SK-N-SH treated with all-trans-retinoic acid at 6 μM for 48 hours (cell line): ENCODE measurements around the gene ATF6.

Experiments used
- ATAC-seq: fragments of 200-7000 bp; cut with Tn5 transposase; 3 replicates; pipeline ENCODE4 v1.9.1; 2020; ENCODE audit warnings: mild to moderate bottlenecking, moderate library complexity
- ARNTL ChIP-seq: fragments of 450-650 bp; formaldehyde crosslinking; IDR thresholded peaks from 2 replicates; pipeline ENCODE4 v1.5.0; 2020; ENCODE audit warnings: low read depth, mild to moderate bottlenecking, moderate library complexity, borderline replicate concordance
- BACH2 ChIP-seq: fragments of 250-450 bp; sonication (Bioruptor Pico); IDR thresholded peaks from 2 replicates; pipeline ENCODE4 v1.9.0; 2021; ENCODE audit warnings: mild to moderate bottlenecking, borderline replicate concordance
- CREB5 ChIP-seq: fragments of 250-450 bp; sonication (Bioruptor Pico); IDR thresholded peaks from 2 replicates; pipeline ENCODE4 v1.5.1; 2020; ENCODE audit warnings: low read depth, mild to moderate bottlenecking, moderate library complexity
- CSDC2 ChIP-seq: fragments of 250-450 bp; sonication (Bioruptor Pico); IDR thresholded peaks from 2 replicates; pipeline ENCODE4 v1.5.0; 2020; ENCODE audit warnings: mild to moderate bottlenecking, moderate library complexity
- CSRNP3 ChIP-seq: fragments of 250-450 bp; sonication (Bioruptor Pico); IDR thresholded peaks from 2 replicates; pipeline ENCODE4 v1.5.1; 2021; ENCODE audit warnings: mild to moderate bottlenecking, moderate library complexity
- ESRRG ChIP-seq: fragments of 250-450 bp; sonication (Bioruptor Pico); IDR thresholded peaks from 2 replicates; pipeline ENCODE4 v1.6.1; 2021; ENCODE audit warnings: mild to moderate bottlenecking
- GLIS3 ChIP-seq: fragments of 250-450 bp; sonication (Bioruptor Pico); IDR thresholded peaks from 2 replicates; pipeline ENCODE4 v1.5.0; 2020; ENCODE audit warnings: mild to moderate bottlenecking, moderate library complexity
- ISL1 ChIP-seq: fragments of 250-450 bp; sonication (Bioruptor Pico); IDR thresholded peaks from 2 replicates; pipeline ENCODE4 v2.1.2; 2022; ENCODE audit warnings: mild to moderate bottlenecking, moderate library complexity
- OSR1 ChIP-seq: fragments of 250-450 bp; sonication (Bioruptor Pico); IDR thresholded peaks from 2 replicates; pipeline ENCODE4 v1.8.0; 2022; ENCODE audit warnings: moderate library complexity, mild to moderate bottlenecking, inconsistent platforms
- PATZ1 ChIP-seq: fragments of 250-450 bp; sonication (Bioruptor Pico); IDR thresholded peaks from 2 replicates; pipeline ENCODE4 v1.8.0; 2020; ENCODE audit warnings: mild to moderate bottlenecking, moderate library complexity, borderline replicate concordance
- PPARA ChIP-seq: fragments of 250-450 bp; sonication (Bioruptor Pico); IDR thresholded peaks from 2 replicates; pipeline ENCODE4 v1.5.0; 2020; ENCODE audit warnings: mild to moderate bottlenecking, borderline replicate concordance
- RARB ChIP-seq: fragments of 250-450 bp; sonication (Bioruptor Pico); IDR thresholded peaks from 2 replicates; pipeline ENCODE4 v1.8.0; 2021; ENCODE audit warnings: mild to moderate bottlenecking, moderate library complexity
- SNAI2 ChIP-seq: fragments of 250-450 bp; sonication (Bioruptor Pico); IDR thresholded peaks from 2 replicates; pipeline ENCODE4 v1.5.0; 2020; ENCODE audit warnings: mild to moderate bottlenecking, moderate library complexity
- TOX ChIP-seq: fragments of 250-450 bp; sonication (Bioruptor Pico); IDR thresholded peaks from 2 replicates; pipeline ENCODE4 v1.8.0; 2021; ENCODE audit warnings: mild to moderate bottlenecking, moderate library complexity, borderline replicate concordance
- ZC3H10 ChIP-seq: fragments of 250-450 bp; sonication (Bioruptor Pico); IDR thresholded peaks from 2 replicates; pipeline ENCODE4 v1.5.1; 2021; ENCODE audit warnings: mild to moderate bottlenecking, moderate library complexity
- ZFP3 ChIP-seq: fragments of 250-450 bp; sonication (Bioruptor Pico); IDR thresholded peaks from 2 replicates; pipeline ENCODE4 v1.5.0; 2020; ENCODE audit warnings: mild to moderate bottlenecking, moderate library complexity
- ZNF565 ChIP-seq: fragments of 450-650 bp; formaldehyde crosslinking; conservative IDR thresholded peaks from 2 replicates; pipeline ENCODE4 v1.5.0; 2020; ENCODE audit warnings: low read depth, mild to moderate bottlenecking, moderate library complexity
- ZNF8 ChIP-seq: fragments of 450-650 bp; formaldehyde crosslinking; IDR thresholded peaks from 2 replicates; pipeline ENCODE4 v1.5.0; 2020; ENCODE audit warnings: mild to moderate bottlenecking, moderate library complexity
- TF ChIP-seq, protein P1 (sequence below): fragments of 250-450 bp; sonication (Bioruptor Pico); IDR thresholded peaks from 2 replicates; pipeline ENCODE4 v1.5.0; 2020; ENCODE audit warnings: mild to moderate bottlenecking, moderate library complexity
- TF ChIP-seq, protein P2 (sequence below): fragments of 250-450 bp; sonication (Bioruptor Pico); IDR thresholded peaks from 2 replicates; pipeline ENCODE4 v1.8.0; 2021; ENCODE audit warnings: low read depth, mild to moderate bottlenecking, moderate library complexity, borderline replicate concordance

Gene ATF6

DNA sequence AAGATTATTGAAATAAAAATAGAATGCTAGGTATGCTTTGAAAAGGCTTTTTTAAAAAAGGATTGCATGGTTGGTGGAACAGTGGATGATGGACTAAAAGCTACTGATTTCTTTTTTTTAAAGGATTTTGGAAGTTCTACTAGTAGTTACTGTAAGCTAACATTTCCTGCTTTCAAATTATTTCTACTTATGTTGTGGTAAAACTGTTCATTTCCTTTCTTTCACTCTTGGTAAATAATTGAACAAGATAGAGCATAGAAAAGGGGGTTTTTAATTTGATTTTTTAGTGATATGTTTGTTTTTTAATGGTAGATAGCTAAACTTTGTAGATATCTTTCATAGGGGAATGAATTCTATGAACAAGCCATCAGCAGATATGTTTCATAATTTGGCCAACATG is 153.1 kb downstream of the ATF6 start:
- ATAC-seq: no peak
- TF ChIP-seq ARNTL (CRISPR knock-in tag): no peak
- no peak for TF ChIP-seq PATZ1 (CRISPR knock-in tag)
- no peak for TF ChIP-seq ISL1 (CRISPR knock-in tag)
- TF ChIP-seq RARB (CRISPR knock-in tag): no peak
- no peak for TF ChIP-seq OSR1 (CRISPR knock-in tag)
- TF ChIP-seq, protein P1, sequence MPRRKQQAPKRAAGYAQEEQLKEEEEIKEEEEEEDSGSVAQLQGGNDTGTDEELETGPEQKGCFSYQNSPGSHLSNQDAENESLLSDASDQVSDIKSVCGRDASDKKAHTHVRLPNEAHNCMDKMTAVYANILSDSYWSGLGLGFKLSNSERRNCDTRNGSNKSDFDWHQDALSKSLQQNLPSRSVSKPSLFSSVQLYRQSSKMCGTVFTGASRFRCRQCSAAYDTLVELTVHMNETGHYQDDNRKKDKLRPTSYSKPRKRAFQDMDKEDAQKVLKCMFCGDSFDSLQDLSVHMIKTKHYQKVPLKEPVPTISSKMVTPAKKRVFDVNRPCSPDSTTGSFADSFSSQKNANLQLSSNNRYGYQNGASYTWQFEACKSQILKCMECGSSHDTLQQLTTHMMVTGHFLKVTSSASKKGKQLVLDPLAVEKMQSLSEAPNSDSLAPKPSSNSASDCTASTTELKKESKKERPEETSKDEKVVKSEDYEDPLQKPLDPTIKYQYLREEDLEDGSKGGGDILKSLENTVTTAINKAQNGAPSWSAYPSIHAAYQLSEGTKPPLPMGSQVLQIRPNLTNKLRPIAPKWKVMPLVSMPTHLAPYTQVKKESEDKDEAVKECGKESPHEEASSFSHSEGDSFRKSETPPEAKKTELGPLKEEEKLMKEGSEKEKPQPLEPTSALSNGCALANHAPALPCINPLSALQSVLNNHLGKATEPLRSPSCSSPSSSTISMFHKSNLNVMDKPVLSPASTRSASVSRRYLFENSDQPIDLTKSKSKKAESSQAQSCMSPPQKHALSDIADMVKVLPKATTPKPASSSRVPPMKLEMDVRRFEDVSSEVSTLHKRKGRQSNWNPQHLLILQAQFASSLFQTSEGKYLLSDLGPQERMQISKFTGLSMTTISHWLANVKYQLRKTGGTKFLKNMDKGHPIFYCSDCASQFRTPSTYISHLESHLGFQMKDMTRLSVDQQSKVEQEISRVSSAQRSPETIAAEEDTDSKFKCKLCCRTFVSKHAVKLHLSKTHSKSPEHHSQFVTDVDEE (CRISPR knock-in tag): no peak
- TF ChIP-seq CSDC2 (CRISPR knock-in tag): no peak
- TF ChIP-seq, protein P2, sequence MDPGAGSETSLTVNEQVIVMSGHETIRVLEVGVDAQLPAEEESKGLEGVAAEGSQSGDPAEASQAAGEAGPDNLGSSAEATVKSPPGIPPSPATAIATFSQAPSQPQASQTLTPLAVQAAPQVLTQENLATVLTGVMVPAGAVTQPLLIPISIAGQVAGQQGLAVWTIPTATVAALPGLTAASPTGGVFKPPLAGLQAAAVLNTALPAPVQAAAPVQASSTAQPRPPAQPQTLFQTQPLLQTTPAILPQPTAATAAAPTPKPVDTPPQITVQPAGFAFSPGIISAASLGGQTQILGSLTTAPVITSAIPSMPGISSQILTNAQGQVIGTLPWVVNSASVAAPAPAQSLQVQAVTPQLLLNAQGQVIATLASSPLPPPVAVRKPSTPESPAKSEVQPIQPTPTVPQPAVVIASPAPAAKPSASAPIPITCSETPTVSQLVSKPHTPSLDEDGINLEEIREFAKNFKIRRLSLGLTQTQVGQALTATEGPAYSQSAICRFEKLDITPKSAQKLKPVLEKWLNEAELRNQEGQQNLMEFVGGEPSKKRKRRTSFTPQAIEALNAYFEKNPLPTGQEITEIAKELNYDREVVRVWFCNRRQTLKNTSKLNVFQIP (CRISPR knock-in tag): no peak
- TF ChIP-seq CREB5 (CRISPR knock-in tag): no peak
- no peak for TF ChIP-seq ZFP3 (CRISPR knock-in tag)
- TF ChIP-seq GLIS3: no peak
- no peak for TF ChIP-seq ZNF565 (CRISPR knock-in tag)
- no peak for TF ChIP-seq ESRRG (CRISPR knock-in tag)
- no peak for TF ChIP-seq SNAI2 (CRISPR knock-in tag)
- TF ChIP-seq CSRNP3 (CRISPR knock-in tag): no peak
- TF ChIP-seq ZNF8 (CRISPR knock-in tag): no peak
- no peak for TF ChIP-seq TOX

GRCh38 chr1:161921491-161921890 is 155.4 kb downstream of the ATF6 start:
- TF ChIP-seq BACH2 (CRISPR knock-in tag) (no peak), ZNF8 (CRISPR knock-in tag) (no peak), ZFP3 (CRISPR knock-in tag) (no peak)
- ATAC-seq: peak; percentile 52

- no peak for TF ChIP-seq RARB (CRISPR knock-in tag)
- no peak for TF ChIP-seq ZNF565 (CRISPR knock-in tag)
- no peak for TF ChIP-seq ISL1 (CRISPR knock-in tag)
- no peak for TF ChIP-seq CSRNP3 (CRISPR knock-in tag)
- no peak for TF ChIP-seq PPARA (CRISPR knock-in tag)
- TF ChIP-seq ZC3H10 (CRISPR knock-in tag): no peak
- TF ChIP-seq, protein P2 (CRISPR knock-in tag): no peak
- peak; percentile 96 for ATAC-seq
These were observed 155.9 kb downstream of the ATF6 start for GRCh38 chr1:161921990-161922389.
